Activated T-cell treated with anti-CD3 and anti-CD28 coated beads for 24 hours (primary cell): ENCODE results near the gene MYB.
A peak's percentile ranks its signal among the peaks of the same experiment; 100 is the strongest.
"Not testable (repeated sequence)": the region's sequence is repeated elsewhere in the genome, so short reads cannot be mapped to it uniquely, and the experiment has no call there.

Source experiments
- DNase-seq: peaks from one replicate; pipeline ENCODE4 v3.0.0-alpha.2; 2020; ENCODE audit warnings: low read depth

MYB gene

GRCh38 chr6:135180542-135181332 lies at the start of gene MYB:
Gene MYB (plus strand): TSS chr6:135181308. CDS start chr6:135181514, 206 bp downstream.
- peak; percentile 64 for DNase-seq

- DNase-seq: no peak
Observed at GRCh38 chr6:135132776-135133175, 48.3 kb upstream of the MYB start.

DNA sequence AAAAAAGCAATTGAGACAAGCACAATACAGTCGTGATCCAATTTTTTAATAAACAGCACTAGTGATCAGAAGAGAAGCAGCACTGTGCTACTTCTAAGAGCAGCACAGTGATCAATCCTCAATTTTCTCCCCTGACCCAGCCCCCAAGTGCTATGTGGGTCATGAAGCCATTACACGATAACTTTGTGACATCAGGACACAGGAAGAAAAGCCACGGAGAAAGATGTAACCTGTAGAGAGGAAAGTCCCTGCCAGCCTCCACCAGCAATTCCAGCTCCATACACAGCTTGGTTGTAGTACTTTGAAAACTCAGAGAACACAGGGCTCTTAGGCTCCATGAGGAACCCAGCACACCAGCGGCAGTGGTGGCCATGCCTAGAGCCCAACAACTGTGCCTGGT lies 45.3 kb upstream of the MYB start:
- no peak for DNase-seq

DNA sequence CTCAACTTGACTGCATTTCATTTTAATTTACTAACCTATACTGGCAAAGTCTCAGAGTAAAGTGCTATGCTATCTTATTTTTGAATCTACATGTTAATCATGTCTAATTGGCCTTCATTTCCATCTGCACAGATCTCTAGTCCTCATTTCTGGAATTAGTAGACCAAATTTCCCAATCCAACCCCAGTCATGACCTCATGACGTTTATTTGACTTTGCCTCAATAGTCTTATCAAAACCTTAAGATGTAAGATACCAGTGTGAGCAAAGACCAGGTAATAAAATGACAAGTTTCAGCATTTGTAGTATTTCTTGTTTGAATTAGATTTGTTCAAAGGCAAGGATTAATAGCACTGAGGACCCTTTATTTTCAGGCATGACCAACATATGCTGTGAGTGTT lies 43.3 kb upstream of the MYB start:
- DNase-seq: no peak

GRCh38 chr6:135141182-135141581 lies 39.9 kb upstream of the MYB start:
- DNase-seq: no peak

DNA sequence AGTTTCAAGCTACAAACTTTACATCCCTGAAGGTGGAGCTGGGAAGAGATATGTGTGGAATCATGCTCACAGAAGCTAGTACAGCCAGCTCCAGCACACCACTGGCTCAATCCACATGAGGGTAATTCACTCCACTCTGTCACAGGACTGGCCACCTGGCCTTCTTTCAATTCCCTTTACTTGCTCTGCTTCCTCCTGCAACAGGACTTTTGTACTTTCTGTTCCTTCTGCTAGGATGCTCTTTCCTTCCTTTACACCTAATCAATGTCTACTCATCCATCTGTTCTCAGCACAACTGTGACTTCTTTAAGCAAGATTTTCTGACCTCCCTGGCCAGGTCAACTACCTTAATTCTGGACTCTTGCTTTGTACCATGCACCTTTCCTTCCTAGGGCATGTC lies 39.4 kb upstream of the MYB start:
- DNase-seq: no peak

DNA sequence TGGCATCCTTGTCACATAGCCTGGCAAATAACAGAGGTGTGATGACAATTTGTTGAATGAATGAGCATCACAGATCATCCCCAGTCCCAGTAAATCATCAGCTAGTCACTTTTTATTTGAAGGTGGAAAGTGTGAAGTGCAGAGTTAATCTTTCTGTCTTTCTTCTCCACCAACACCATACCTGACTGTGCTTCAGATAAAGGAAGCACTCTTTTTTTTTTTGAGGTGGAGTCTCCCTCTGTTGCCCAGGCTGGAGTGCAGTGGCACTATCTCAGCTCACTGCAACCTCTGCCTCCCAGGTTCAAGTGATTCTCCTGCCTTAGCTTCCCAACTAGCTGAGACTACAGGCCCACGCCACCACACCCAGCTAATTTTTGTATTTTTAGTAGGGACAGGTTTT lies 38.9 kb upstream of the MYB start:
- DNase-seq: not testable (repeated sequence)

DNA sequence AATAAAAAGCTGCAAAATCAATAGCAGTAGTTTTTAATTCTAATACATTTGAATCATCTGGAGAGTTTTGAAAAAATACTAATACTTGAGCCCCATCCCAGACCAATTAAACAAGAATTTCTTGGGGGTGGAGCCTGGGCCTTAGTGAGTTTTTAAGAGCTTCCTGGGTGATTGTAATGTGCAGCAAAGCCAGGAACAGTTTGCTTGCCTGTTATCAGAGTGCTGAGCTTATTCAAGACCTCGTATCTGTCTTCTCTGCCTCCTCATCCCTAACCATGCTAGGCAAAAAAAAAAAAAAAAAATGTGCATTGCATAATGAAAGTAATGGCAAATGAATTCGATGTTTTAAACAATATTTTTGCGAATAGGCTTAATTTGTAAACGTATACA lies 36.4 kb upstream of the MYB start:
- no peak for DNase-seq

DNA sequence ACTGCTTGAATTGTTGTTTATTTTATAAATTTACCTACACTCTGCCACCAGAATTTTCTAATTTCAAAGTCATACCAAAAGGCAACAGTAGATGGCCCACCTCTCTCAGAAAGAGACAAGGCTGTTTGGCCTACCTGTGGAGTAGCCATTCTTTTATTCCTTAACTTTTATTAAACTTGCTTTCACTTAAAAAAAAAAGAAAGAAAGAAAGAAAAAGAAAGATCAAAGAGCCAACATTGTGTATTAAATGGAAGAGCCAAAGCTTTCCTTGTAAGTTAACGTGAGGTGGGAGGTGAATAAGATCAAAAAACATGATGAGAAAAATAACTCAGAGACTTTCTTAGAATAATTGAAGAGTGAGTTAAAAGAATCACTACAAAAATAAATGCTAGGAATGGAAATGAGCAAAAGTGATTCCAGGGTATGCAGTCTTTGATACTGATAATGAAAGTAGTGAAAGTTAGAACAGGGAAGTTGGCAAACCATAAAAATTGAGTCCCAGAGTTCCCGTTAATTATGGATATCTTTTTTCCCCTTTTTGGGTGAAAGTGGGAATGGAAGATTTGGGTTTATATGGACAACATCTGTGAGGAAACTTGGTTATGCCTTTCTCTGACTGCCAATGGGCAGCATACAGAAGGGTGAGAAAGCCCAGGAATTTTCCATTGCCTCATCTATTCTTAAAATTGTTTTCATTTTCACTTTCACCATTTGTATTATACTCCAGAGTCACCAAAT lies 35.9 kb upstream of the MYB start:
- DNase-seq: no peak

GRCh38 chr6:135146162-135146934 lies 34.8 kb upstream of the MYB start:
- no peak for DNase-seq

DNA sequence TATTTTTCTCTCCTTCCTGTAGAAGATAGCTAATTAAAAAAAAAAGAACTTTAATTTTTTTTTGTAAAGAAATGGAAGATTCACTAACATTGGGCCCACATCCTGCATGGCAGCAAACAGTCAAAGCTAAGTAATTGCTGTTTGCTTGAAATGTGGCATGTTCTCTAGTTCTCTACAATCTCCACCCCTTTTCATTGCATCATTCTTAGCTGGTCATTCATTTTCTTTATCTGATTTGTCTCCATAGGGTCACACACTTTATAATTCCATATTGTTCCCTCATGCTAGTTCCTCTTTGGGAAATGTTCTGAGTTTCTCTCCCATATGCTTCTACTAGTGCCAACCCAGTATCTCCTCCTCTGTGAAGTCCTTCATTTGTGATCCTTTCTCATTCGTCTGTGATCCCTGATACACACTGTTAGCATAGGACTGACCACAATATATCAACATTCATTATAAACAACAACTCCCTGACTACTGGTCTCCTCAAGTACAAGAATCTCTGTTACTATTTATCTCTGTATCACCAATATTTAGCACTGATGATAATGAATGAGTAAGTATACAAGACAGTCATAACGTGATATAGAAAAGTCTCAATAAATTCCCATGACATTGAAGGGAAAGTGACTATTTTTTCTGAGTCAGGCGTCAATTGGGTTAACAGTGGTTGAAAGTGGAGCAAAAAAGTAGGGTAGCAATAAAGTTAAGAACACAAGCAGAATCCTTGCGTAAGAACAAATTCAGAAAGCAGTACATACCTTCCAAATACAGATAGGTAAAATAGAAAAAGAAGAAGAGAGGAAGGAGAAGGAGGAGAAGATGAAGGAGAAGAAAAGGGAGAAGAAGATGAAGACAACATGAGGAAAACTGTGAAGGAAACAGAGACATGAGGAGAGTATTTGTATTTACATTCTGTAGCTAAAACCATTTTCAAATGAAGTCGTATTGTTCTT lies 33.2 kb upstream of the MYB start:
- no peak for DNase-seq

DNA sequence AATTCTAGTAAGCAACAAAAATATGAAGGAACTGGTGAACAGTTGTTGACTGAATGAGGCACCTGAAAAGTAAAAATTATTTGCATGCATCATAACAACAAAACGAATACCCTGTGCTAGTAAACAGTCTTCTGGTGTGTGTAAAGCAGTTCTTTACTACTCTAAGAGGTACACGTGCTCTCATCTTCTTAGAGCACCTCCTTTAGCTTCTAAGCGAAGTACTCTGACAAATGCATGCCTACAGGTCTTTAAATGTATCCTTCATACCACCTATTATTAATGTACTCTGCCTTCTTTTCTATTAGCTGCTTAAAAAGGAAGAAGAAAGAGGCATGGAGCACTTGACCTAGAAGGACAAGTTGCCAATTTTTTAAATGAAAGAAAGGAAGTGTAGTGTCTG lies 32.2 kb upstream of the MYB start:
- DNase-seq: no peak

GRCh38 chr6:135149376-135149775 lies 31.7 kb upstream of the MYB start:
- DNase-seq: no peak

DNA sequence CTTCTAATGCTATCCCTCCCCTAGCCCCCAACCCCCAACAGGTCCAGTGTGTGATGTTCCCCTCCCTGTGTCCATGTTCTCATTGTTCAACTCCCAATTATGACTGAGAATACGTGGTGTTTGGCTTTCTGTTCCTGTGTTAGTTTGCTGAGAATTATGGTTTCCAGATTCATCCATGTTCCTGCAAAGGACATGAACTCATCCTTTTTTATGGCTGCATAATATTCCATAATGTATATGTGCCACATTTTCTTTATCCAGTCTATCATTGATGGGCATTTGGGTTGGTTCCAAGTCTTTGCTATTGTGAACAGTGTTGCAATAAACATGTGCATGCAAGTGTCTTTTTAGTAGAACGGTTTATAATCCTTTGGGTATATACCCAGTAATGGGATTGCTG lies 30.6 kb upstream of the MYB start:
- not testable (repeated sequence) for DNase-seq

DNA sequence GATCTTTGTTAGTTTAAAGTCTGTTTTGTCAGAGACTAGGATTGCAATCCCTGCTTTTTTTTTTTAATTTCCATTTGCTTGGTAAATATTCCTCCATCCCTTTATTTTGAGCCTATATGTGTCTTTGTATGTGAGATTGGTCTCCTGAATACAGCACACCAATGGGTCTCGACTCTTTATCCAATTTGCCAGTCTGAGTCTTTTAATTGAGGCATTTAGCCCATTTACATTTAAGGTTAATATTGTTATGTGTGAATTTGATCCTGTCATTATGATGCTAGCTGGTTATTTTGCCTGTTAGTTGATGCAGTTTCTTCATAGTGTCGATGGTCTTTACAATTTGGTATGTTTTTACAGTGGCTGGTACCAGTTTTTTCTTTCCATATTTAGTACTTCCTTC lies 27.0 kb upstream of the MYB start:
- DNase-seq: not testable (repeated sequence)

DNA sequence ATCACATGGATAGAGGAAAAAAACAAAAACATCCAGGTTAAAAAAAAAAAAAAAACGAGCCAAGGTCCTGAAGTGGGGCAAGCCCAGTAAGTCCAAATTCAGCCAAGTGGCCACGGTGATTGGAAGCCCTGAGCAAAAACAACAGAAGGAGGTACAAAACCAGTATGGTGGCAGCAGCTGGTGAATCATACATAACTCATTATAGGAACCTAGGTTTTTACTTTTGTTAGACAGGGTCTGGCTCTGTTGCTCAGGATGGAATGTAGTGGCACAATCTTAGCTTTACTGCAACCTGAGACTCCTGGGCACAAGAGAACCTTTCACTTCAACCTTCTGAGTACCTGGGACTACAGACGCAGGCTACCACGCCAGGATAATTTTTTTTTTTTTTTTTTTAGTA lies 22.7 kb upstream of the MYB start:
- no peak for DNase-seq

GRCh38 chr6:135159531-135159930 lies 21.6 kb upstream of the MYB start:
- peak; percentile 13 for DNase-seq

DNA sequence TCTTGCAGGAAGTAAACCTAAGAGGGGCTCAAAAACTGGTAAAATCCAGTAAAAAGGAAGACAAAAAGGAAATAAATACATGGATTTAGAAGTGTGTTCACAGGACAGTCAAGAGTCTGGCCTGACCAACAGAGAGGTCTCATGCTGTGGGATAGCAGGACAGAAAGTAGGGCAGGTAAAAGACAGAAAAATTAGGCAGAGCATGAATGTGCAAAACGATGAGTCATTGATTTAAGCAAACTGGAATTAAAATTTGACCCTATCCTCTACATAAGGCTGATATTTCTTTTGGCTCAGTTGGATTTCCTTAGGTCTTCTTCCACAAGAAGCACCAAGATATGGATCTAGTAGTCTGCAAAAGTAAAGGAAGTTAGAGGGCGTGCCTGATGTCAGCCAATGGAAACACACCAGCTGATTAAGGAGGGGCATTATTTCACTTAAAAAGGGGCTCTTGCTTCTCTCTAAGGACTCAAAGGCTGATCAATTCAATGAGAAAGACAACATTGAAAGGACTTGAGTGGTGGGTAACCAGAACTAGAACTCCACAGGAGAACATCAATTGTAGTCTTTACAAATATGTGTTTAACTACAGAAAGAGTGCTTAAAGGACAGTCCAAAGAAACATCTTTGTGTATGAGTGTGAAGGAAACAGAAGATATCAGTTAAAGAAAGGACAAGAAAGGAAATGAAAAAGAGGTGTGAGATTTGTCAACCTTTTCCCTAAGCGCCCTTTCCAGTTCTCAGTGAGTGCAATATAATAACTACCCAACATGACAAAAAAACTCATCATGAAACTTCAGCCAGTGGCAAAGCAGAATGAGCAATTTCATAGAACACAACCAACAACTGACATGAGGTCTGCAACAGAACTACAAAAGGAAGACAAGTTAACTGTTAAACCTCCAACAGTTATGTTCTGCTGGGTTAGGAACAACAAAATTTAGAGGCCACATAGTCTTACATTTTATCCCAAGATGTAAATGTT lies 19.4 kb upstream of the MYB start:
- DNase-seq: no peak

GRCh38 chr6:135162678-135163439 lies 18.2 kb upstream of the MYB start:
- DNase-seq: peak; percentile 12

- peak; percentile 32 for DNase-seq
Observed at GRCh38 chr6:135163440-135163738, 17.7 kb upstream of the MYB start.
